T-helper 1 cell treated with Interleukin-12 subunit alpha and Interleukin-12 subunit beta and Interleukin-4 antibody, amounts not matched to agents 30 μg/mL and 1 μg/mL, for 36 hours (primary cell): ENCODE measurements around the gene NDUFAF2.
"Not testable (repeated sequence)": the region's sequence is repeated elsewhere in the genome, so short reads cannot be mapped to it uniquely, and the experiment has no call there.

Experiments used
- H3K27ac Mint-ChIP-seq: one replicate; pipeline ENCODE4 v1.8.0; 2021; ENCODE audit warnings: mild to moderate bottlenecking, mixed read lengths
- H3K27me3 Mint-ChIP-seq: one replicate; pipeline ENCODE4 v1.8.0; 2021; ENCODE audit warnings: low read depth, mixed read lengths
- H3K36me3 Mint-ChIP-seq: one replicate; pipeline ENCODE4 v1.8.0; 2021; ENCODE audit warnings: low read depth, mixed read lengths
- H3K4me1 Mint-ChIP-seq: one replicate; pipeline ENCODE4 v1.8.0; 2021; ENCODE audit warnings: low read depth, mixed read lengths
- H3K4me3 Mint-ChIP-seq: one replicate; pipeline ENCODE4 v1.8.0; 2021; ENCODE audit warnings: mild to moderate bottlenecking, moderate library complexity, mixed read lengths
- H3K9me3 Mint-ChIP-seq: one replicate; pipeline ENCODE4 v1.8.0; 2021; ENCODE audit warnings: mixed read lengths

Gene NDUFAF2

DNA sequence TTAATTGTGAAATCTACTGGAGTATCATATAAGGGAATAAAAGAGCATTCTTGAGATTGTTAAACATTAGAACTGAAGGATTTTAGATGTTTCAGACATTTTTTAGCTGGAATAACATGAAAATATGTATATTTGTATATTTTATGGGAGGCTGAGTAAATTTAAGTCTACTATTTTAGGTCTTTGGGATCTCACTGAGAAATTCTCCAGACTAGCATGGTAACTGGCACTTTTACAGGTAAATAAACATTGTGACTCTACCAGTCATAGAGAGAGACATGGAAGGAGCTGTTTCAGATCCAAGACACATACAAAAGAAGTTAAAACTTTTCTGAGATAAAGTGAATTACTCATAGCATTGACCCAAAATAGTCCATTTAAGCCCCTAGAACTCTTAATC is 59.4 kb downstream of the NDUFAF2 start:
- H3K27me3 Mint-ChIP-seq = no peaks in the 10 kb centered on the region
- H3K9me3 Mint-ChIP-seq = no peaks in the 10 kb centered on the region
- H3K27ac Mint-ChIP-seq = no peak overlapping the region
- no peak overlapping the region for H3K4me3 Mint-ChIP-seq
- no peaks in the 10 kb centered on the region for H3K4me1 Mint-ChIP-seq
- no peaks in the 10 kb centered on the region for H3K36me3 Mint-ChIP-seq

DNA sequence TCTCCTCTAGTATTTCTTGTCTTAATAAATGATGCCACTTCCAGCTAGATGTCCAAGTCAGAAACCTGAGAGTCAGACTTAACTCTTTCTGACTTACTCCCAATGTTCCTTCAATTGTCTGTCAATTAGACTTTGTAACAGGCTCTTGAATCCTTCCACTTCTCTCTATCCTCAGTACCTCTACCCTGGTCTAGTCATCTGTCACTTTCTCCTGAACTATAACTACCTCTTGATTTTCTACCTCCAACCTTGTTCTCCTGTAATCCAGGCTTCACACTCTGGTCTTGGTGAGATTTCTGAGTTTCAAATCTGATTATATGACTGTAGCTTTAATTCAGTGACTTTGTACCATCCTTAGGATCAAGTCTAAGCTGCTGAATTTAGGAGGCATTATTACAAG is 64.9 kb downstream of the NDUFAF2 start:
- Mint-ChIP-seq H3K36me3 (no peaks in the 10 kb centered on the region), H3K4me1 (no peaks in the 10 kb centered on the region), H3K9me3 (no peaks in the 10 kb centered on the region), H3K4me3 (no peak overlapping the region), H3K27ac (no peak overlapping the region), H3K27me3 (no peaks in the 10 kb centered on the region)

DNA sequence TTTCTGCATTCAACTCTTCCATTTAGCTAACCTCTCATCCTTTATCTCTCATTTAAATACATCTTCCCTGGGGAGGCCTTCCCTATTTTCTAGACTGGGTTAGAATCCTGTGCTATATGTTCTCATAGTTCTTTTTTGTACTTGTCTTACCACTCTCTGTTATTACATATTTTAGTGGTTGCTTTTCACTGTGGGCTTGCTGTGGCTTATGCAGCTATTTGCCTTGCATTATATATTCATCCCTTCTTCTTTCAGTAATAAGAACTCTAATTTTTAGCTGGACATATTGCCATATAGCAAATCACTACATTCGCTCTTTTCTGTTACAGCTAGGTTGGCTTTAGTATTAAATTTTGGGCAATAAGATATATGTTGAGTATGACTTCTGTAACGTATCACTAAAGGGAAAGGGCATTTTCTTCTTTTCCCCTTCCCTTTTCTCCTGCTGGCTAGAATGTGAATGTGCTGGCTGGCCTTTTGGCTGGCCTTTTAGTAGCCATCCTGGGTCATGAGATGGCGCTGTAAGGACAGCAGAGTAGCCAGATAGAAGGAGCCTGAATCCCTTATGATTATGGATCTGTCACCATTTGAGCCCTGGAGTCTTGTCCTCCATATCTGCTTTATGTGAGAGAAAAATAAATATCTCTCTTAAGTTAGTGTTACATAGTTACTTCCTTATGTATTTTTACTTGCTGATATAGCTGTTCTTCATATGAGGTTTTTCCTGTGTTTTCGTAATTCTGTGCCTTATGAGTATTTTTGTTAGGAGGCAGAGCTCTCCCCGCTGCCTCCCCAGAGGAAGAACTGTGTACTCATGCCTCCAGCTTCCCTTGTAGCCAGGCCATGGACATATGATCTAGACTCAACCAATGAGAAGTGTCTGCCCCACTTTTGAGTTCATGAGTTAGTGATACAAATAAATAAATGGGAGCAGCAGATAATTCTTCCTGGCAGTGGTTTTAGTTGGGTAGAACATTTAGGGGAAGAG is 65.8 kb downstream of the NDUFAF2 start:
- Mint-ChIP-seq H3K36me3 (no peaks in the 10 kb centered on the region), H3K27me3 (no peaks in the 10 kb centered on the region), H3K27ac (no peak overlapping the region), H3K4me3 (no peak overlapping the region), H3K4me1 (no peaks in the 10 kb centered on the region), H3K9me3 (no peaks in the 10 kb centered on the region)

DNA sequence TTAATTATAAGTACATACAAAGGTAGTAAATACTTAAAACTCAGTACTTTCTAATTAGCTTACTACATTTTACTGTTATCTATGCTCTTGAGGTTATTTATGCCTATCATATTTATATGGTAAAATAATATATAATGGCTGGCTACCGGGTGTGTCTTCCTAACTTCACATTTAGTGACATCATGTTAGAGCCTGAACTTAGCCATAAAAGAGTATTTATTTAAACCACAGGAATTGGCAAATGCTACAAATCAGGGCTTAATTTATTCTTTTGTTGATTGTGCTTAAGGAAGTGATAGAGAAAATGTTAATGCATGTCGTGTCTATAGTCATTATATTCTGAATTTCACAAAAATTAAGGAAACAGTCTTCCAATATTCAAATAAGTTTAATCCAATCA is 73.1 kb downstream of the NDUFAF2 start:
- Mint-ChIP-seq H3K27ac (no peak overlapping the region), H3K36me3 (no peaks in the 10 kb centered on the region), H3K4me3 (no peak overlapping the region), H3K9me3 (no peaks in the 10 kb centered on the region), H3K27me3 (no peaks in the 10 kb centered on the region), H3K4me1 (no peaks in the 10 kb centered on the region)

DNA sequence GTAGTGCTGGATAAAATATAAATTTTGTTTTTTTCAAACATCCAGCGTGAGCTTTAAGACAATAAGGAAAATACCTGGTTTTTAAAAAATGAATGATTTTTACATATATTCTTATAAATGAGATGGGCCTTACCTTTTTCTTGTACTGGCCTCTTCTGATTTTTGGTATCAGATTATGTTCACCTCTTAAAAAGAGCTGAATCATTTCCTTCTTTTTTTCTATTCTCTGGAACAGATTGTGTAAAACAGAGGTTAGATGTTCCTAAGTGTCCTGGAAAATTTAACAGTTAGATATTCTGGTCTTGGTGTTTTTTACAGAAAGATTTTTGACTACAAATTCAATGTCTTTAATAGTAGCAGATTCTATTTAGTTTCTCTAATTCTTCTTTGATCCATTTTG is 74.6 kb downstream of the NDUFAF2 start:
- Mint-ChIP-seq H3K9me3 (no peaks in the 10 kb centered on the region), H3K27me3 (no peaks in the 10 kb centered on the region), H3K36me3 (no peaks in the 10 kb centered on the region), H3K27ac (no peak overlapping the region), H3K4me3 (no peak overlapping the region), H3K4me1 (no peaks in the 10 kb centered on the region)

DNA sequence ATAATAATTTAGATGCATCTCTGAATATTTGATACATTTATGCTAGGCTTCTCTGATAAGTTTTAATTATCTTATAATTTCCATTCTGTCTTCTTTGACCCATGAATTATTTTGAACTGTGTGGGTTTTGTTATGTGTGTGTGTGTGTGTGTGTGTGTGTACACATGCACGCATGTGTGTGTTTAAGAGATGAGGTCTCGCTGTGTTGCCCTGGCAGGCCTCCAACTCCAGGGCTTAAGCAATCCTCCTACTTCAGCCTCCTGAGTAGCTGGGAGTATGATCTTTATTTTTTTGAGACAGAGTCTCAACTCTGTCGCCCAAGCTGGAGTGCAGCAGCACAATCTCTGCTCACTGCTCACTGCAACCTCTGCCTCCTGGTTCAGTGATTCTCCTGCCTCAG is 75.4 kb downstream of the NDUFAF2 start:
- Mint-ChIP-seq H3K4me3 (no peak overlapping the region), H3K4me1 (no peaks in the 10 kb centered on the region), H3K9me3 (no peaks in the 10 kb centered on the region), H3K27me3 (no peaks in the 10 kb centered on the region), H3K36me3 (no peaks in the 10 kb centered on the region), H3K27ac (no peak overlapping the region)

DNA sequence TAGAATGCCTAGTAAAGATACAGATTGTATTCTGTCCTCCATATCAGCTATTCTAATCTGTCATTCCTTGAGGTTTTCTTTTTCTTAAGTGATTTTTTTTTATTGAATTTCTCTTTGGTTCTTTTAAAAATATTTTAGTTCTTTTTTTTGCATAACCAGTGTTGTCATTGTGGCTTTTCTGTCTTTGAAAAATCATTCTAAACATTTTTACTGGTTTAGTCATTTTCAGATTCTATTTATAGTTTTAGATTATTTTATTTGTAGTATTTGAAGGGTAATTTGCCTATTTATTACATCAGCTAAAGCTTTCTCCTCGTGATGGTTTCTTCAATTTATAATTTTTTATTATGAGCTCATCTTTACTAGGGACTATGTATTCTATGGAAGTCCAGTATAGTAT is 78.1 kb downstream of the NDUFAF2 start:
- H3K27me3 Mint-ChIP-seq = no peaks in the 10 kb centered on the region
- H3K27ac Mint-ChIP-seq = no peak overlapping the region
- no peak overlapping the region for H3K4me3 Mint-ChIP-seq
- no peaks in the 10 kb centered on the region for H3K36me3 Mint-ChIP-seq
- no peaks in the 10 kb centered on the region for H3K9me3 Mint-ChIP-seq
- no peaks in the 10 kb centered on the region for H3K4me1 Mint-ChIP-seq

DNA sequence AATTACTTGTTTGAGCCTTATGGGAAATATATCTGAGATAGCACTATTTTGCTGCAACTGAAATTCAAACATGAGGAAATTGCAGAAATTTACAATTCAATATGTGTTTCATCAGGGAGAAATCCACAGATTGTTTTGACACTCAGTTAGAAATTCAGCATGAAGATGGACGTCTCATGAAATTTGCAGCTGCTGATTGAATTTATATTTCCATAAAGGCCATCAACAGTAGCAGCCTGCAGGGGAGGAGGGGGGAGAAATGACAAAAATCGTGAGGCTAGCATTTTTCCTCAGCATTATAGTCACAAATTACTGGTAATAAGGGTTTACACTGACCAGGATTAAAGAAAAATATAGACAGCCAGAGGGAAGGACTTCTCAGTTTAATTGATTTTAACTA is 81.0 kb downstream of the NDUFAF2 start:
- Mint-ChIP-seq H3K36me3 (no peaks in the 10 kb centered on the region), H3K9me3 (no peaks in the 10 kb centered on the region), H3K4me1 (no peaks in the 10 kb centered on the region), H3K27ac (no peak overlapping the region), H3K4me3 (no peak overlapping the region), H3K27me3 (no peaks in the 10 kb centered on the region)

DNA sequence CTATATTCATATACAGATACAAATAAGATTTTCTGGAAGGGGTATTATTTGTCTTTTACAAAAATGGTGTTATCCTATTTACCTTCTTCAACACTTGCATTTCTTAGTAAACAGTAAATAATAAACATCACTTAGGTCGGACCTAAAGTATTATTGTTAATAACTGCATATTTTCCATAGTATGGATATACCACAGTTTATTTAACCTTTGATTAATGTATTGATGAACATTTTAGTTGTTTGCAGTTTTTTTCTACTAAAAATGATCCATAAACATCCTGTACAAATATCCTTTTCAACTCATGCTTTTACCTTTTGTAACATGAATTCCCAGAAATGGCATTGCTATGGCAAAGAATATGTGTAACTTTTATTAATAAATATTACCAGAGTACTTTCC is 83.4 kb downstream of the NDUFAF2 start:
- no peaks in the 10 kb centered on the region for H3K4me1 Mint-ChIP-seq
- H3K9me3 Mint-ChIP-seq = no peaks in the 10 kb centered on the region
- no peaks in the 10 kb centered on the region for H3K27me3 Mint-ChIP-seq
- H3K4me3 Mint-ChIP-seq = no peak overlapping the region
- H3K27ac Mint-ChIP-seq = no peak overlapping the region
- no peaks in the 10 kb centered on the region for H3K36me3 Mint-ChIP-seq

DNA sequence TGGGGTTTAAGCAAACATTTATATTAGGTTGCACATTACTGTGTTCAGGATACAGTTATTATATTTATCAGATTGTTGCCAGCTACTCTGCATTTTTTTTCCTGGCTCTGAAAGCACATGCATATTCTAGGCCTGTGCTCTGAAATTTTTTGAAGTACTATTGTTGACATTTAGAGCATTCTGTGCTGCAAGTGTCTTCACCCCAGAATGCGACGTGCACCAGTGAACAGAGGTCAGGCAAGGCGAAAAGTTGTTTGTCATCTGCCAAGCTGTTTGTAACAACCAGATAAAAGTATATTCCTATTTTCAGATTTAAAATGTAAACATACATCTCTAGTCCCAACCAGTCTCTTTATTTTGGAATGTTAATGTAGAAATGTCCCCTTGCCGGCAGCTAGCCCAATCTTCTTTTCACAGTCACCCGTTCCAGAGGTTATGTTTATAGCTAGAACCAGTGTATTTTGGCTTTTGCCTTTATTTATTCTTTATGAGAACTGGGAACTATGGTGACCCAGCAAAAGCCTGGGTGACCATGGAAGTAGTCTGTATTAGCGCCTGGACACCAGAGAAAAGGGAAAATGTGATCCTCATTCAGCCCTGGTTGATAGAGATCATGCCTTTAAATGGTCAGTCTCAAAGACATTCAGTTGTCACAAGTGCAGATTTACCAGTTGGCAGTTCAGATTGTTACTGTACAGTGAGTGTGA is 84.6 kb downstream of the NDUFAF2 start:
- Mint-ChIP-seq H3K36me3 (no peaks in the 10 kb centered on the region), H3K4me1 (no peaks in the 10 kb centered on the region), H3K9me3 (no peaks in the 10 kb centered on the region), H3K27me3 (no peaks in the 10 kb centered on the region), H3K4me3 (no peak overlapping the region), H3K27ac (no peak overlapping the region)

DNA sequence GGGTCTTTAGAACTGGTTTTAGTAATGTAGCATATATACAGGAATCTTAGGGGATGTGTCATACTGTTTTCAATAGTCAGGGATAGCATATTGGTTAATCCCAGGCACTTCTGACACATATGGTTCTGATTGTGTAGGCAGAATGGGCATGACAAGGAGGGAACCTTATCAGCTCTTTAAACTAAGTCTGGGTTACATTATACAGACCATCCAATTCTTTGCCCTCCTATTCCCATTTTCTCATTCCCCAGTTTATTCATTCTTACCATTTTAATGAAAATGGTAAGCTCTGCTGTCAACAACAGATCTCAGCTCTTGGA is 85.1 kb downstream of the NDUFAF2 start:
- H3K4me3 Mint-ChIP-seq = no peak overlapping the region
- no peaks in the 10 kb centered on the region for H3K4me1 Mint-ChIP-seq
- no peaks in the 10 kb centered on the region for H3K9me3 Mint-ChIP-seq
- no peaks in the 10 kb centered on the region for H3K36me3 Mint-ChIP-seq
- no peak overlapping the region for H3K27ac Mint-ChIP-seq
- H3K27me3 Mint-ChIP-seq = no peaks in the 10 kb centered on the region

DNA sequence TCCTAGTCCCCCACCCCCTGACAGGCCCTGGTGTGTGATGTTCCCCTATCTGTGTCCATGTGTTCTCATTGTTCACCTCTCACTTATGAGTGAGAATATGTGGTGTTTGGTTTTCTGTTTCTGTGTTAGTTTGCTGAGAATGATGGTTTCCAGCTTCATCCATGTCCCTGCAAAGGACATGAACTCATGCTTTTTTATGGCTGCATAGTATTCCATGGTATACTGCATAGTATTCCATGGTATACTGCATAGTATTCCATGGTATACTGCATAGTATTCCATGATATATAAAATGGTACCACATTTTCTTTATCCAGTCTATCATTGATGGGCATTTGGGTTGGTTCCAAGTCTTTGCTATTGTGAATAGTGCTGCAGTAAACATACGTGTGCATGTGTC is 86.3 kb downstream of the NDUFAF2 start:
- H3K4me1 Mint-ChIP-seq, H3K36me3 Mint-ChIP-seq, H3K27me3 Mint-ChIP-seq, H3K4me3 Mint-ChIP-seq, H3K9me3 Mint-ChIP-seq, H3K27ac Mint-ChIP-seq: not testable (repeated sequence)

DNA sequence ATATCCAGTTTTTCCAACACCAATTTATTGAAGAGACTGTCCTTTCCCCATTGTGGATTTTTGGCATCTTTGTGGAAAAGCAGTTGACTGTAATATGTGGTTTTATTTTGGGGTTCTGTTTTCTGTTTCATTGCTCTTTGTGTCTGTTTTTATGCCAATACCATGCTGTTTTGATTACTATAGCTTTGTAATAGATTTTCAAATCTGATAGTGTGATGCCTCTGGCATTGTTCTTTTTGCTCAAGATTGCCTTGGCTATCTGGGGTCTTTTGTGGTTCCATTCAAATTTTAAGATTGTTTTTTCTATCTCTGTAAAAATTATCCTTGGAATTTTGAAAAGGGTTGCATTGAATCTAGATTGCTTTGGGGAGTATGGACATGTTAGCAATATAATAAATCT is 99.5 kb downstream of the NDUFAF2 start:
- H3K4me1 Mint-ChIP-seq = no peaks in the 10 kb centered on the region
- H3K27ac Mint-ChIP-seq = no peak overlapping the region
- H3K36me3 Mint-ChIP-seq = no peaks in the 10 kb centered on the region
- no peak overlapping the region for H3K4me3 Mint-ChIP-seq
- no peaks in the 10 kb centered on the region for H3K27me3 Mint-ChIP-seq
- no peaks in the 10 kb centered on the region for H3K9me3 Mint-ChIP-seq

DNA sequence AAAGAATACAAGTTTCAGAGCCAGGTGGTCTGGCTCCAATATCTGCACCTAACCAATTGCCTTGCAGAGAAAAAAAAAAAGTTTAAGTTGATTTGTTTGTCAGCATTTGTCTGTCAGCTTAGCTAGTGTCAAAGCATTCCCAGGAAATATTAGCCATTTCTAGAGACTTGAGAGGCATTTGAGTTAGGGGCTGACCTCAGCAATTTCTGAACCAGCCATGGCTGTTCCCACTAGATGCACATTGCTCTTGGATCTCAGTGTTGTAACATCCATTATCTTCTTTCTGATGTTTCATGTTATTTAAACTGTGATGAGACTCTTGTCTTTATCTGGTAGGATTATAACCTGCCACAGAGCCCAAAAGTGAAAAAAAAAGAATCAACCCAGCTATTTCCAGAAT is 102.3 kb downstream of the NDUFAF2 start:
- no peaks in the 10 kb centered on the region for H3K36me3 Mint-ChIP-seq
- H3K27me3 Mint-ChIP-seq = no peaks in the 10 kb centered on the region
- no peak overlapping the region for H3K4me3 Mint-ChIP-seq
- no peak overlapping the region for H3K27ac Mint-ChIP-seq
- no peaks in the 10 kb centered on the region for H3K9me3 Mint-ChIP-seq
- H3K4me1 Mint-ChIP-seq = no peaks in the 10 kb centered on the region

DNA sequence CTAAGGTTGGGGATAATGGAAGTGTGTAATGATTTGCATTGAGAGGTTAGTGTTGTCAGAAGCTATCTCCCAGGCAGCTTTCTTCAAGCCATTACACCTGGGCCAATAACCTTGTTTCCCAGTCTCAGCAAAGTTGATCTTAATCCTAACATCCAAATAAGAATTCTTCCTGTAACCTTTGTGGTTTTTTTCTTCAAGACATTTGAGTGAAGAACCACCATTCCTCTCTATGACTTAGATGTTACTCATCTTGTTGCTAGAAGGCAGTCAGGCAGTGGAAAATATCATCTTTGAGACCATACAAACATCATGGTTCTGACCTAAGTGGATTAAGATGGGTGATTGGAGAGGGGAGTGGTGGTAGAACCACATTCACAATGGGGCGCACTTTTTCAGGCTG is 103.5 kb downstream of the NDUFAF2 start:
- no peaks in the 10 kb centered on the region for H3K27me3 Mint-ChIP-seq
- no peak overlapping the region for H3K4me3 Mint-ChIP-seq
- H3K4me1 Mint-ChIP-seq = no peaks in the 10 kb centered on the region
- no peaks in the 10 kb centered on the region for H3K36me3 Mint-ChIP-seq
- no peak overlapping the region for H3K27ac Mint-ChIP-seq
- H3K9me3 Mint-ChIP-seq = no peaks in the 10 kb centered on the region
